GM10266 (cell line): ENCODE results near the gene SDK1.
"Not testable (repeated sequence)": the region's sequence is repeated elsewhere in the genome, so short reads cannot be mapped to it uniquely, and the experiment has no call there.

Source experiments
- DNase-seq: peaks from one replicate; pipeline ENCODE4 v3.0.0; 2012; ENCODE audit errors: extremely low spot score
- TF ChIP-seq, protein P1 (sequence below): IDR thresholded peaks from 2 replicates; pipeline ENCODE4 v1.5.1; 2012; ENCODE audit warnings: mild to moderate bottlenecking, low read depth; ENCODE audit not compliant: control insufficient read depth, insufficient read depth; ENCODE audit errors: missing control alignments

The SDK1 gene

DNA sequence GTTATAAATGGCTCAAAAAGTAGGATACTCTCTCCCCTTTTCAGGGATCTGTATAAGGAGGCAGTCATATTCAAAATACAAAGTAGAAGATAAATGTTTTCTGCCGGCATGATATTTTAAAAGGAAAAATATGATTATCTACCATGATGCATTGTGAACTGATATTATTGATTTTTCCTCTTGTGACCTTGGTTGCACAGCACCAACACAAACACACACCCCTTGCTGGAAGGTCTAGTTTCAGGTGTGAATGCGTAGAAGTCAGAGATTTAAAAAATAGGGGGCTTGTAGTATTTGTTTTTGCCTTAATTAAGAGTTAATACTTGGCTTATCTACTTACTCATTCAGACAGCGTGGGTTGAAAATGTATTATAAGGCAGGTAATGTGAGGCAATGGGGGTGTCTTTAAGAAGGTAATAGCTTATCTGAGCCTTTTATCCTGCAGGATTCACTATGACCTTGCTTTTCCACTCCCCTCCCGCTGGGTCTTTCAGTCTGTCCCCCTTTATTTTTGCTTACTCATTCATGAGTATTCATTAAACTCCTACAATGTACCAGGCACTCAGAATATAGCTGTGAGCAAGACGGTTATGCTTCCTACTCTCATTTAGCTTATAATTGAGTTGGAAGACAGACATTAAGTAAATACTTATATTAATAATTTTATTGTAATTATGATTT lies 390.6 kb downstream of the SDK1 start:
- no peak for DNase-seq
- TF ChIP-seq, protein P1, sequence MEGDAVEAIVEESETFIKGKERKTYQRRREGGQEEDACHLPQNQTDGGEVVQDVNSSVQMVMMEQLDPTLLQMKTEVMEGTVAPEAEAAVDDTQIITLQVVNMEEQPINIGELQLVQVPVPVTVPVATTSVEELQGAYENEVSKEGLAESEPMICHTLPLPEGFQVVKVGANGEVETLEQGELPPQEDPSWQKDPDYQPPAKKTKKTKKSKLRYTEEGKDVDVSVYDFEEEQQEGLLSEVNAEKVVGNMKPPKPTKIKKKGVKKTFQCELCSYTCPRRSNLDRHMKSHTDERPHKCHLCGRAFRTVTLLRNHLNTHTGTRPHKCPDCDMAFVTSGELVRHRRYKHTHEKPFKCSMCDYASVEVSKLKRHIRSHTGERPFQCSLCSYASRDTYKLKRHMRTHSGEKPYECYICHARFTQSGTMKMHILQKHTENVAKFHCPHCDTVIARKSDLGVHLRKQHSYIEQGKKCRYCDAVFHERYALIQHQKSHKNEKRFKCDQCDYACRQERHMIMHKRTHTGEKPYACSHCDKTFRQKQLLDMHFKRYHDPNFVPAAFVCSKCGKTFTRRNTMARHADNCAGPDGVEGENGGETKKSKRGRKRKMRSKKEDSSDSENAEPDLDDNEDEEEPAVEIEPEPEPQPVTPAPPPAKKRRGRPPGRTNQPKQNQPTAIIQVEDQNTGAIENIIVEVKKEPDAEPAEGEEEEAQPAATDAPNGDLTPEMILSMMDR, result no peak

DNA sequence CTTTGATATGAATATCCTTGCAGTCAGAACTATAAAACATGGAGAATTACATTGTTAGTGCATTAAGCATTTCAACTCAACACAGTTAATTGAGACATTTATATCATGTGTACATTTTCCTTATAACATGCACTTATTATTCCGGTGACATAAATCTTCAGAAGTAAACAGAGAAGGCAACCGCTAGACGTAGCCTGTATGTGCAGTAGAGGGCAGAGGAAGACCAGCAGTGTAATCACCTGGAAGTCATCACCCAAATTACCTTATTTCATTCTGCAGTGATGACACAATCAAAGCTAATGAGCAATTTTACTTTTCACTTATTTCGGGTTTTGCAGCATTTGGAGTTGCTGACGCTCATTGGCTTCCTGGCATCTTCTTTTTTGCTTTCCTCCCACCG lies 394.6 kb downstream of the SDK1 start:
- DNase-seq, result no peak
- TF ChIP-seq, protein P1, result no peak

DNA sequence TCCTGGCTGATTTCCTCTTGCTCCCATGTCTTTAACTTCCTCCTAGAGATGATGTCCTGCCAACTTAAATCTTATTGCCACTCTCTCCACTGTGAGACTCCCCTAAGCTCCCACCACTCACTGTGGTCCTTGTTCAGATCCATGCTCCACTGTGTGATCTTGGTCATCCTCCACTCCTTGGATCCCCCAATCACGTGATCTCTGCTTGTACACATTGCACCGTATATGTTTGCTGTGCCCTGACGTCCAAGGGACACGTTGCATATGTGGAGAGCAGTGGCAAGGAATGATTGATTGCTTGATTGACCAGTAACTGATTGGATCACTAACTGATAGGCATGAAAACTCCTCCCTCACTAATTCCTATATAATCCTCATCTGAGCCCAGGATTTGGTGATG lies 395.1 kb downstream of the SDK1 start:
- no peak for DNase-seq
- TF ChIP-seq, protein P1, result no peak

DNA sequence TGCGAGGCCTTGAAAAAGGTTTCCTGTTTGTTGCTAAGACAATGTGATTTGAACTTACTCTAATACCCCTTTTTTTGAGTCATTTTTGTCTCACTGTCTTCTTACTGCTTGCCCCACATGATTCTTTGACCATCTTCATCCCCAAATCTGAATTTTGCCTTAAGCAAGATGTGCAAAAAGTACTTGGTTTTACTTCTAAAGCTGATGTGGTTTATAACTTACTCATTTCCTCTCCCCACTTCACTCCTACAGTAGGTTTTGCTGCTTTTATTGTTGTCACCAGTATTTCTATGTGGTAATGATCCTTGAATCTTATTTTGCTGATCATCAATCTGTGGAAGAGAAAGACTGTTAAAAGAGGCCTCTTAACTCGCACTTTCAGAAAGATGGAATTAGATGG lies 396.4 kb downstream of the SDK1 start:
- no peak for DNase-seq
- TF ChIP-seq, protein P1, result no peak

DNA sequence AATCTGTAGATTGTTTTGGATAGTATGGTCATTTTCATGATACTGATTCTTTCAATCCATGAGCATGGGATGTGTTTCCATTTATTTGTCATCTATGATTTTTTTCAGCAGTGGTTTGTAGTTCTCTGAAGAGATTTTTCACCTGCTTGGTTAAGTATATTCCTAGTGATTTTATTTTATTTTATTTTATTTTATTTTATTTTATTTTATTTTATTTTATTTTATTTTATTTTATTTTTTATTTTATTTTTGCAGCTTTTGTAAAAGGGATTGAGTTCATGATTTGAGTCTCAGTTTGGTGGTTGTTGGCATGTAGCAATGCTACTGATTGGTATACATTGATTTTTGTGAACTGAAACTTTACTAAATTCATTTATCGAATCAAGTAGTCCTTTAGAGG lies 404.2 kb downstream of the SDK1 start:
- DNase-seq, result no peak
- TF ChIP-seq, protein P1, result no peak

DNA sequence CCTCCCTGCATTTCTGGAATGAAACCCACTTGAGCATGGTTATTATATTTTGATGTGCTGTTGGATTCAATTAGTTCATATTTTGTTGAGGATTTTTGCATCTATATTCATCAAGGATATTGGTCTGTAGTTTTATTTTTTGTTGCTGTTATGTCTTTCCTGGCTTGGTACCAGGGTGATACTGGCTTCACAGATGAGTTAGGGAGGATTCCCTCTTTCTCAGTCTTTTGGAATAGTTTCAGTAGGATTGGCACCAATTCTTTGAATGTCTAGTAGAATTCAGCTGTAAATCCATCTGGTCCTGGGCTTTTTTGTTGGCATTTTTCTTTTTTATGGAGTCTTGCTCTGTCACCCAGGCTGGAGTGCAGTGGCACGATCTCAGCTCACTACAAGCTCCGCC lies 405.0 kb downstream of the SDK1 start:
- not testable (repeated sequence) for DNase-seq

DNA sequence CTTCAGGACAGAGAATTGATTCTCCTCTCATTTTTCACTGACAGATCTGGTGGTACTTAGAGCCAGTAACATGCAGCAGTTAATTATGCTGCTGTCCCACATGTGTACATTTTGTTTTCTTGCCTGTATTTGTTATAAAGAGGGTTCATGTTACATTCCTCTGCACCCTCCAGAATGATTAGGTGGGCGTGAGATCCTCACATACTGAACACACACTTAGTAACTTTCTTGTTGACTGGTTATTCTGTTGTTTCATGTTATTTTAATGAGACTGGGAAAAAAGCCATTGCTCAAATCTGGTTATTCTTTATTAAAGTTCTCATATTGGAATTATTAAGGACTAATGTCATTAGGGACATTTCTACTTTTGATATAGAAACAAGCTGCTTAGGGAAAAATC lies 409.1 kb downstream of the SDK1 start:
- TF ChIP-seq, protein P1, result no peak
- no peak for DNase-seq

DNA sequence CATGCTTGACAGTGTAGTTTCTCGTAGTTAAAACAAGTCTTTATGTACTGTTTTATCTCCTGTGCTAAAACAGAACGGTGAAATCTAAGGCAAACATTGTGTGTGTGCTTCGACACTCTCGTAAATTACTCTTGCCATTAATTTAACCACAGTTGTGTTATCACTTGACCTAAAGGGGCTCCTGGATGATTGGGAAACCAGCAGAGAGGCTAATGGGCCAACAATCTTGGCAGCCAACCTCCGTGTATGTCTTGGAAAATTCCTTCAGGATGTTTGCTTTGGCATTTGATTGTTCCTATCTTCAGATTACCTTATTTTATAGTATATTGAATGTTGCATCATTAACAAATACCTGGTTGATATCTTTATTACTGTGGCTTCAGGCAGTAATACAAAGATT lies 409.5 kb downstream of the SDK1 start:
- no peak for DNase-seq
- TF ChIP-seq, protein P1, result no peak
